ENCODE measurements around the gene CUL5.
"Not testable (repeated sequence)": the region's sequence is repeated elsewhere in the genome, so short reads cannot be mapped to it uniquely, and the experiment has no call there.

CUL5 gene

GRCh38 chr11:108117746-108118371 is 109.2 kb downstream of the CUL5 start:
- peak; percentile 41 for DNase-seq

DNA sequence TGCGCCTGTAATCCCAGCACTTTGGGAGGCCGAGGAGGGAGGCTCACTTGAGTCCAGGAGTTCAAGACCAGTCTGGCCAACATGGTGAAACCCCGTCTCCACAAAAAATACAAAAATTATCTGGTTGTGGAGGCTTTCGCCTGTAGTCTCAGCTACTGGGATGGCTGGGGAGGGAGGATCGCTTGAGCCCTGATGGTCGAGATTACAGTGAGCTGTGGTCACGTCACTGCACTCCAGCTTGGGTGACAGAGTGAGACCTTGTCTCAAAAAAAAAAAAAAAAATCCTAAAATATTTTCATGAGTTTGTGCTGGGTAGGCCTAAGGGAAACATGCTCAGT is 112.2 kb downstream of the CUL5 start:
- DNase-seq = not testable (repeated sequence)

GRCh38 chr11:108121274-108122155 is 112.8 kb downstream of the CUL5 start, which contains the start of gene ACAT1:
ACAT1 (plus strand) TSS chr11:108121567; CDS start chr11:108121607, 40 bp downstream.
- DNase-seq = peak; percentile 96

DNA sequence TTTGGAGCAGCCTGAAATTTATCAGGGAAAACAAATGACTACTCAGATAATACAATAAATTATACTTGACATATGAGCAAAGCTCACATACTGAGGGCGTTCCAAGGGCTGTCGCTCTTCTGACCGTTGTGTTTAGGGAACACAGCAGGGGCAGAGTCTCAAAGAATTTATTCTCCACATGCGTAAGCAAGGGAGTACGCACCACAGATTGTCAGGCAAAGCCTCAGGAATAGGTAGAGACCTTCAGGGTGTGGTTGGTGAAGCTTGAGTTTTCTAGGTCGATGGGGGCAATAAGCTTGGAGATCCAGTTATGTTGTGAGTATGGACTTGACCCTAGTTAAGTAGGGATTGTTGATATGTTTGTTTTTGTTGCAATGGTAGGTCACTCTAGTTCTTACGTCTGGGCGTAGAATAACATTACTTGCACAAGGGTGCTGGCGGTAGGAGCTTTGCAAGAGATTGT is 113.5 kb downstream of the CUL5 start:
- no peak for DNase-seq

DNA sequence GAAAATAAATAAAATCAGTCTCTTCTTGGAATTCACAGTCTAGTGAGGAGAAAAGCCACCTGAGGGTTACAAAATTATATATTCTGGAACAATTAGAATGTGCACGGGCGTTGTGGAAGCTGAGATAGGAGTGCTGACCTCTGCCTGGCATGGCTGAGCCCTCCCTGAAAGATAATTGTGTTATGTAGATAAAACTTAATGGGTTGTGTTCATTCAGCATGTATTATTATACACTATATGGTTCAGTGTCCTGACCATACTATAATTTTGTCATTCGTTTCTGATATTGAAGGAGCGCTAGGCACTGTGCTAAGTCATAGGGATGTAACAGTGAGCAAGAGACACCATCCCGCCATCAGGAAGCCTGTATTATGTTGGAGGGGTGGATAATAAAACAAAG is 116.4 kb downstream of the CUL5 start:
- DNase-seq = no peak

- DNase-seq = no peak
Observed at GRCh38 chr11:108128772-108129171, 120.1 kb downstream of the CUL5 start.

DNA sequence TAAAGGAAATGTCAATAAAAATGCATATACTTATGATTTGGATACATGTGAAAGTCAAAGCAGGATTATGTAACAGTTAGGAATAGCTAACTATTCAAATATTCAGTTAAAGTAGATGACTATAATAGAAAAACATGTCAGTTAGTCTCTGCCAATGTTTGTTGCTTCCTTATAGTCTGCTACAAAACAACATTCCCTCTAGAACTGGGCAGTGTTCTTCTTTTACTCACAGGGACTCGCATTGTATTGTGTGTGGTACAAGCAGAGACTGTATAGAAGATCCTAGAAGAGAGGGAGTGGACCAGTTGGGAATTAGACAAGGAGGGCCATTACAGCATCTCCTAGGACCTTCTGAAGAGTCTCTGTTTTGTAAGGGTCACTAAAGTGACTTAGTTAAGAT is 123.3 kb downstream of the CUL5 start:
- DNase-seq = no peak

DNA sequence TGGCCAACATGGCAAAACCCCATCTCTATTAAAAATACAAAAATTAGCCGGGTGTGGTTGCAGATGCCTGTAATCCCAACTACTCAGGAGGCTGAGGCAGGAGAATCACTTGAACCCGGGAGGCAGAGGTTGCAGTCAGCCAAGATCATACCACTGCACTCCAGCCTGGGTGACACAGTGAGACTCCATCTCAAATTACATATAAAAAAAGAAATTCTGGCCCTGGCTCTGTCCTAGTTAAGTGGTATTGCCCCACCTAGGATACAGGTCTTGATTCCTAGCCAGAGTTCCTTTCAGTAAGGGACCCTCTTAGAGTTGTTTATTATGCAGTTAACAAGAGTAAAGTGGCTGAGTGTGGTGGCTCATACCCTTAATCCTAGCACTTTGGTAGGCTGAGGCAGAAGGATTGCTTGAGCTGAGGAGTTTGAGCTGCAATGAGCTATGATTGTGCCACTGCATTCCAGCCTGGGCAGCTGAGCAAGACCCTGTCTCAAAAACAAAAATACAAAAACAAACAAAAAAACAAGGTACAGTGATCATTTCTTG is 124.4 kb downstream of the CUL5 start:
- DNase-seq = not testable (repeated sequence)

DNA sequence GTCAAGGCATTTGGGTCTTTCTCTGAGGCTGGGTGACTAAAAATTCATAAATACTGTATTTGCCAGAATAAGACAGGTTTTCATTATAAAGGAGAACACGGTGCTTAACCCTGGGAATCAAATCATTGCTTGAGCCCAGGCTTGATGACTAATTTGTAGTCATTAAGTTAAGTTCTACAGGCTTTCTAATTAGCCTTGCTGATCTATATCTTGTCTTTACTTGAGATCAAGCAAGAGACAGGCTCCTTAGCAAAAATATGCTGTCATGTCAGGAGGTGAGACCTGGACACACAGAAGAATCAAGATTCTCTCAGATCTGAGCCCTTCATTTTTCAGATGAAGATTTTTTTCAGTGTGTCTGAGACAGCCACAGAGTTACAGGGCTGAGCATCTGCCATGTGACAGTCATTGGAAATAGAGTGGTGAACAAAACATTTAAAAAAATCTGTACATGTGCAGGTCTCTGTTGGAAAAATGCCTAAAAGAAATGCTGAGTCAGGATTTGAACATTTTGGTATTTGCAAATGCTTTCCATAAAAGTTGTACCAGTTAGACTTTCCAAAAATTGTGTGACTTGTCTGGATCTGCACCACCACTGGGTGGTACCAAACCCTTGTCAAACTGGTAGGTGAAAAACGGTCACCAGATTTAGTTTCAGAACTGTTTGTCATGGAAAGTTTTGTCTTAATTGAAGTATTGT is 127.3 kb downstream of the CUL5 start:
- DNase-seq = peak; percentile 60

DNA sequence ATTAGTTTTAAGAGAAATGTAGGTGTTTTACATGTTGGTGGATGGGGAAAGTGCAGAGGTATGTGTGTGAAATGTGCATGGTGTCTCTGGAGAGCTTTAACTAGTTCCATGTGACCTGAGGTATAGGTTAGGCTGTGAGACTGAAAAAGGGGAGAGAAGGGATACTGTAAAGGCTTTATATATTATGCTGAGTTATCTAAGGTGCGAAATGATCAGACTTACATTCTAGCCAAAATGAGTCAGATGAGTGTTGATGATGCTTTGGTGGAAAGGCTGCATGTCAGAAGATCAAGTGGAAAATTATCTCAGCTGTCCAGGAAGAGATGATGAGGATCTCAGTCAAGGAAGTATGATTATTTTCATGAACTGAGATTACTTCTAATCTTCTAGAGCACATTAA is 128.5 kb downstream of the CUL5 start:
- DNase-seq = peak; percentile 14

DNA sequence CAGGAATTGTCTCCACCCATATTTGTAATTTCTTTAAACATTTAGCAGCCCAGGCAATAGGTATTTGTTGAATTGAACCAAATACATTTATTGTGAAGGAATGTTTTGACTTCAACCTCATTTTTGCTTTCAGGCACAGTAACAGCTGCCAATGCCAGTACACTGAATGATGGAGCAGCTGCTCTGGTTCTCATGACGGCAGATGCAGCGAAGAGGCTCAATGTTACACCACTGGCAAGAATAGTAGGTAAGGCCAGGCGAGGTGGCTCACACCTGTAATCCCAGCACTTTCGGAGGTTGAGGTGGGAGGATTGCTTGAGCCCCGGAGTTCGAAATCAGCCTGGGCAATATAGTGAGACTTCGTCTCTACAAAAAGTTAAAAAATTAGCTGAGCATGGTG is 133.6 kb downstream of the CUL5 start:
- no peak for DNase-seq

GRCh38 chr11:108144615-108145014 is 135.9 kb downstream of the CUL5 start:
- no peak for DNase-seq

DNA sequence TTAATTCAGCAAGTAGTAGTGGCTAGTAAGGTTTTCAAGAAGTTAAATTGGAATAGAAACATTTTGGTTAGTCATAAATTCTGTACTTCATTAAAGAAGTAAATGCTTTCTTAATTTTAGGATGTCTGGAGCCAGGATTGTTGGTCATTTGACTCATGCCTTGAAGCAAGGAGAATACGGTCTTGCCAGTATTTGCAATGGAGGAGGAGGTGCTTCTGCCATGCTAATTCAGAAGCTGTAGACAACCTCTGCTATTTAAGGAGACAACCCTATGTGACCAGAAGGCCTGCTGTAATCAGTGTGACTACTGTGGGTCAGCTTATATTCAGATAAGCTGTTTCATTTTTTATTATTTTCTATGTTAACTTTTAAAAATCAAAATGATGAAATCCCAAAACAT is 138.5 kb downstream of the CUL5 start:
- no peak for DNase-seq

- no peak for DNase-seq
Observed at GRCh38 chr11:108148556-108148955, 139.9 kb downstream of the CUL5 start.

DNA sequence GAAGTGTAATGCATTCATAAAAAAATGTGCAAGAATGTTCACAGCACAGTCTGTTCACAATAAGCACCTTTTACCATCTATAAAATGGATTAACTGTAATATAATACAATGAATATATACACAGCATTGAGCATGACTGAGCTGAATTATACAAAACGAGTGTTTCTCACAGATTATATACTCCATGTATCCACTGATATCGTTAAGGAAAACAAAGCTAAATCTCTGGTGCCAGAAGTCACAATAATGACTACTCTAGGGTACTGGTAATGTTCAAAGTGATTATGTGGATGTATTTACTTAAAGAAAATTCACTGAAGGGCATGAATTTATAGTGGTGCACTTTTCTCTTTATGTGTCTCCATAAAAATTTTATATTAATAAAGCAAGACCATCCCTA is 145.9 kb downstream of the CUL5 start:
- DNase-seq = no peak
